ENCODE data around the gene SPDYE9.
"Not testable (repeated sequence)": the region's sequence is repeated elsewhere in the genome, so short reads cannot be mapped to it uniquely, and the experiment has no call there.

DNA sequence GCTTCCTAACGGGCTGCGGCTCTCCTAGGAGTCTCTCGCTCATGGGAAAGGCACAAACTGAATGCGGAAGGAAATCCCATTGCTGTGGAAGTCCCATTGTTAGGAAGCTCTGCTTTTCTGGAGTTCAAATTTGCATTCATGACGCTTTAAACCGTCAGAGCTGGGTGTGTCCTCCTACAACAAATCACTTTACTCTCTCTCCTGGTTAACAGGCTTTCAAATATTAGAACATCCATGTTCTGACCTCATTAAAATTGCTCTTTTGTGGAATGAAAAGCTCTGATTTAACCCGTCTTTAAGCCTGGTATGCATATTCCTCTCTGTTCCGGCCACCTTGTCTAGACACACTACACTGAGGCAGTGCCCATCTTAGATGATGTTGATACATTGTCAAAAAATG lies at the start of gene SPDYE9:
- TF ChIP-seq, protein P1, sequence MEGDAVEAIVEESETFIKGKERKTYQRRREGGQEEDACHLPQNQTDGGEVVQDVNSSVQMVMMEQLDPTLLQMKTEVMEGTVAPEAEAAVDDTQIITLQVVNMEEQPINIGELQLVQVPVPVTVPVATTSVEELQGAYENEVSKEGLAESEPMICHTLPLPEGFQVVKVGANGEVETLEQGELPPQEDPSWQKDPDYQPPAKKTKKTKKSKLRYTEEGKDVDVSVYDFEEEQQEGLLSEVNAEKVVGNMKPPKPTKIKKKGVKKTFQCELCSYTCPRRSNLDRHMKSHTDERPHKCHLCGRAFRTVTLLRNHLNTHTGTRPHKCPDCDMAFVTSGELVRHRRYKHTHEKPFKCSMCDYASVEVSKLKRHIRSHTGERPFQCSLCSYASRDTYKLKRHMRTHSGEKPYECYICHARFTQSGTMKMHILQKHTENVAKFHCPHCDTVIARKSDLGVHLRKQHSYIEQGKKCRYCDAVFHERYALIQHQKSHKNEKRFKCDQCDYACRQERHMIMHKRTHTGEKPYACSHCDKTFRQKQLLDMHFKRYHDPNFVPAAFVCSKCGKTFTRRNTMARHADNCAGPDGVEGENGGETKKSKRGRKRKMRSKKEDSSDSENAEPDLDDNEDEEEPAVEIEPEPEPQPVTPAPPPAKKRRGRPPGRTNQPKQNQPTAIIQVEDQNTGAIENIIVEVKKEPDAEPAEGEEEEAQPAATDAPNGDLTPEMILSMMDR (conservative IDR thresholded peaks at IDR 0.05; ENCODE audit: low read depth, low read length): not testable (repeated sequence)
- not testable (repeated sequence) for TF ChIP-seq EZH2 (IDR thresholded peaks at IDR 0.05; ENCODE audit: borderline replicate concordance, low read depth, low read length, poor library complexity, severe bottlenecking)

Data from A673 (cell line).